Skin epidermis (tissue), 12 donors: Measurements from ENCODE around the gene NODAL.

Source experiments
- H3K27ac ChIP-seq, 21 experiments: fragments of 200-600 bp; sonication (generic) in 11 of 21; one replicate each; pipeline ENCODE4 v1.5.0; 2020; ENCODE audit warnings: mild to moderate bottlenecking in 3 of 21, inconsistent platforms in 2 of 21, moderate library complexity in 2 of 21
- H3K4me3 ChIP-seq, 7 experiments: fragments of 200-600 bp; sonication (generic) in 2 of 7; one replicate each; pipeline ENCODE4 v1.5.0; 2020; ENCODE audit warnings: inconsistent platforms in 2 of 7, mild to moderate bottlenecking in 2 of 7, moderate library complexity in 1 of 7

Gene NODAL

DNA sequence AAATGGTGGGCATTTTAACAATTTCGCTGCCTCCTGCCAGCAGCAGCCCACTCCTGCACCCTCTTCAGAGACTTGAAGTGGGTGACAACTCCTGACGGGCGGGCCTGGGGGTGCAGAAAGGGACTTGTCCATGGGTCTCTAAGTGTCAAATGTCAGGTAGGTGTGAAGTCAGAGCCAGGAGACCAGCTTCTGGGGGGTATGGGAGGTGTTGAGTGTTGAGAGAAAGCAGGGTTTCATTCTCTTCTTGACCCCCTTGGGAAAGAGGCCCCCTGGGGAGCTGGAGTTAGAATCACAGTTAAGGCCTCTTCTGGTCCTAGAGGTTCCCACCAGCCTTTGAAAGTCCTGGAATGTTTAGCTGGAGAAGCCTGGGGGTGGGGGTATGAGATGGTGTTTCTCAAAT is 25.5 kb upstream of the NODAL start:
- Histone ChIP-seq H3K27ac (no peak overlapping the region), H3K4me3 (no peak overlapping the region)

DNA sequence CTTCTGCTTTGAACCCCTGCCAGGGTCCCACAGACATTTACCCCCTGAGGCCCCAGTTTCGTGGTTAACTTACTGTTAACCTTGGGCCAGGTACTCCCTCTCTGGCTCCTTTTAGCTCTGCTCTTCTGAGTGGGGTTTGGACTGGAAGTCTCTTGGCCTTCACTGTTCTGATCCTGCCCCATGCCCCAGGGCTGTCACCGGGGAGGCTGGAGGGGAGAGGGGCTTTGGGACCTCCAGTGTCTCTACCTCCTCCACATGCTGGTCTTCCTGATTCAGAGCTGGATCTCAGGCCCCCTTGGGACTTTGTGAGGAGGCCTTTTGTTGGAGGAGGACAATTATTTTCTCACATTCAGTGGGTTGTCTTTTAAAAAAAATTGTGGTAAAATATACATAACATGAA is 24.4 kb upstream of the NODAL start:
- Histone ChIP-seq H3K4me3 (no peak overlapping the region), H3K27ac (no peak overlapping the region)

DNA sequence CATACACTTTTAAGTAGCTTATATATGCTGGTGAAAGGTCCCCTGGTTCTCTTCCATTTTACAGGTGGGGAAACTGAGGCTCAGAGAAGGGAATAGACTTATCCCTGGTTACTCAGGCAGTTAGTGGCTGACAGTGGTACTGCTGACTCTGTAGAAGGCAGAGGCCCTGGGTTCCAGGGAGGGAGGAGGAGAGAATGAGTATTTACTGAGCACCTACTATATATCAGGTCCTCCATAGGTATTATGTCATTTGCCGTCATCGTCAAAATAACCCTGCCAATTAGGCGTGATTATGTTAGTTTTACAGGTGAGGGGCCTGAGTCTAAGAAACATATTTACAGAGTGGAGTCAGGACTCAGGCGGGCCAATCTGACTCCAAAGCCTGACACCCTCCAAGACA is 23.8 kb upstream of the NODAL start:
- no peak overlapping the region for H3K27ac ChIP-seq
- no peak overlapping the region for H3K4me3 ChIP-seq

DNA sequence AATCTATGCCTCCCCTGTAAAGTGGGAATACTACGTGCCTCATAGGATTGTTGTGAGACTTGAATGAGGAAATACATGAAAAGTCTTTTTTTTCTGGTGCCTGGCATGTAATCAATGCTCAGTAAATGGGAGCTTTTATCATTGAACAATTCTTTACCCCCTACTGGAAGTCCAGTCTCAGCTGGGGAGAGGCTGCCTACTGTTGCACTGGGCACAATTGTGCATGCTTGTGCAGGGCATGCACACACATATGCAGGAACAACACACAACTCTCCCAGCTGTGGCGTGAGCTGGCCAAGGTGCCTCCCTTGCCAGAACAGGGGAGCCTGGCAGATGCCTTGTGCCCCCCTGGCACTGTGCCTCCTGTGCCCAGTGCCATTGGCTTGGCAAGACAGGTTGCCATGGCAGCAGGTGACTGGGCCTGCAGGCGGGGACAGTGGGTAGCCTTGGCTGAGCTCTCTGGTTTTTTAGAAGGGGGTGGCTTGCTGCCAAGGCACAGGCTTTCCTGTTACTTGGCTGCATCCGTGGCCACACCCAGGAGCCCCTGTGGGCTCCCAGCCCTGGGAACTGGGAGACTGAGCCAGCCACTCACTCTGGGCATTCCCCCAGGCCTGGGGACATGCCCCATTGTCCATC is 21.0 kb upstream of the NODAL start:
- Histone ChIP-seq H3K27ac (peak overlapping the region in 1 of 21 experiments; percentile 9), H3K4me3 (no peak overlapping the region)

GRCh38 chr10:70461397-70462348 is 20.2 kb upstream of the NODAL start:
- peak overlapping the region in 1 of 21 experiments; percentile 9 for H3K27ac ChIP-seq

GRCh38 chr10:70459774-70460490 is 18.5 kb upstream of the NODAL start:
- Histone ChIP-seq H3K4me3 (no peak overlapping the region), H3K27ac (no peak overlapping the region)

More at GRCh38 chr10:70461397-70462348, 20.2 kb upstream of the NODAL start:
- no peak overlapping the region for H3K4me3 ChIP-seq

DNA sequence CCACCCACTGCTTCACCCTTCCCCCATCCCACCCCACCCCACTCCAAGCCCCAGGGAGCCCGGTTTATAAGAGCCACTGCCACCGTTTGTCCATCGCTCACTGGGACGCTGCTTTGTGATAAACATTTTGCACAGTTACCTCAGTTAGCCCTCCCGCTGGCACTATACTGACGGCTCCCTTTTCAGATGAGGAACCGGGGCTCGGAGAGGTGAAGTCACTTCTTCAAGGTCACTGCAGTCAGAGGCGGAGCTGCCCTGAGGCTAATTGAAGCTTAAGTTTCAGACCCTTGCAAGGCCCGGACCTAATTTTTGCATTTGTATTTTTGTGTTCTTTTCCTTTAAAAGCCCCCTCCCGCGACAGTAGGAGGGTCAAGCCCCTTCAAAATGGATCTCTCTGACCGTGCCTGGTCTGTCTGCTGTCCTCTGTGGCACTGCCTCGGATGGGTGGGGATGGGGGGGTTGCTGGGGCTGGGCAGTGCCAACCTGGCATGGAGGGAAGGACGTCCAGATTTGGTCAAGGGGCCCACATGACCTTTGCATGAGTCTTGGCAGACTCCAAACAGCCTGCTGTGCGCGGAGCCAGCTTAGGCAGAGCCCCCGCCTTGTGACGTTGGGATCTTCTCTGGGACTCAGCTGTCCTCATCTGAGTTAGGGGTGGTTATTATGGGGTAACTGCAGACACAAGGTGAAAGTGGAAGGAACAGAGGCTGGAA is 17.7 kb upstream of the NODAL start:
- H3K27ac ChIP-seq, result peak overlapping the region in 2 of 21 experiments; percentile 23 to 39
- H3K4me3 ChIP-seq, result no peak overlapping the region

DNA sequence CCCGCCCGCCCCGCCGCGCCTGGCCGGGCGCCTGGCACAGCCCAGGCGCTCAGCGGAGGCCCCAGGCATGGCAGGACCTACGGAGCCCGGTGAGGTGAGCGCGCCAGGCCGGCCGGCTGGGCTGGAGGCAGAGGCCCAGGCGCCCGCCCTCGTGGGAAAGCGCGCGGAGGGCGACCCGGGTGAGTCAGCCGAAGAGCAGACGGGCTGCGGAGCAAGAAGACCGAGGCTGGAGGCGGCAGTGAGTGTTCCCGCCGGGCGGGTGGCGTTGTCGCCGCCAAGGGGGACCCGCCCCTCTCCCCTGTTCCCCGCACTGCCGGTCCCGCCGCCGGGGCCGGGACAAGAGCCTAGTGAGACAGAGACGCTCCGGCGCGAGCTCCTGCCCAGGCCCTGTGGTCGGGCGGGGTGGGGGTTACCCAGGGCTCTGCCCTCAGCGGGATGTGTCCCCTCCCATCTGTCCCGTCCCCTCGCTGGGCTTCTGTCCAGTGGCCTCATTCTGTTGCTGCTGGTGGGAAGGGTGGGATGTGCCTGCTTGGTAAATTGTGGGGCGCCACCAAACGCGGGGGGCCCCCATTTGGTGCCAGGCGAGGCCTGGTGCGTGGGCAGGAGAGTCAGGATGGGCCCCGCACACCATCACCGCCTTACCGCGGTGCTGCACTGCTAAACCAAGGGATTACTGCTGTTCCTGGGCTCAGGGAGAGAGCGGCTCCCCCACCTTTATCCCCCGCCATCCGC is 17.0 kb upstream of the NODAL start:
- Histone ChIP-seq H3K4me3 (peak overlapping the region in 4 of 7 experiments; percentile 1 to 32 (median 14)), H3K27ac (peak overlapping the region in 8 of 21 experiments; percentile 8 to 50 (median 30))

DNA sequence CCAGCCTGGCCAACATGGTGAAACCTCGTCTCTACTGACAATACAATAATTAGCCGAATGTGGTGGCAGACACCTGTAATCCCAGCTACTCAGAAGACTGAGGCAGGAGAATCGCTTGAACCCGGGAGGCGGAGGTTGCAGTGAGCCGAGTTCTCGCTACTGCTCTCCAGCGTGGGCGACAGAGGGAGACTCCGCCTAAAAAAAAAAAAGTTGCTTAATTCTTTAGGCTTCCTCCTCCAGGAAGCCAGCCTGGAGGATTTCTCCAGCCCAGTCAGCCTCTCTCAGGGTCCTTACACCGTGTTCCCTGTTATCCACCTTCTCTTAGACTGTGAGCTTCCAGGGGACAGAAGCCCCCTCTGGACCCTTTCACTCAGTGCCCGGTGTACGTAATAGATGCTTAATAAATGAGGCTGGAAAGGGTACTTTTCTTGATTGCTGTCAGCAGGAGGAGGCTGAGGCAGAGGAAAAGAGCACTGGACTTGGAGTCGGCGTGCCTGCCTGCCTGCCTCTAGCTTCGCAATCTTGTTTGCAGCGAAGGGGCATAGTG is 16.4 kb upstream of the NODAL start:
- peak overlapping the region in 3 of 7 experiments; percentile 1 to 32 (median 22) for H3K4me3 ChIP-seq
- peak overlapping the region in 4 of 21 experiments; percentile 8 to 50 (median 38) for H3K27ac ChIP-seq

DNA sequence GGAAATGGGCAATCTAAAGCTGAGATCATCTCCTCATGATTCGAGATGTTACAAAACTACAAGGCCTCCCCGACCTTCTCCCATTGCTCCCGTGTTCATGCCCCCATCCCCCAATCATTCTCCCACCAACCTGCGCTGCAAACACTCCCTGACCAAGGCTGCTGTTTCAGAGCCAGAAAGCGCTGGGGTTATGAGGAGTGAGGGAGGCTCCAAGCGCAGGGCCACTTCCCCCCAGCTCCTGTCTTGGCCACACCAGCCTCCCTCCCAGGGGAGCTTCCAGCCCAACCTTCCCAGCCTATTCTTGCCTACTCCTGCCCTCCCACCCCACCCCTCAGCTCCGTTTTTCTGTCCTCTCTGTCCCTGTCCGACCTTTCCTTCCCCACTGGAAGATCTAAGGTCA is 14.7 kb upstream of the NODAL start:
- H3K4me3 ChIP-seq, result no peak overlapping the region
- no peak overlapping the region for H3K27ac ChIP-seq

- H3K4me3 ChIP-seq, result no peak overlapping the region
- no peak overlapping the region for H3K27ac ChIP-seq
Observed at GRCh38 chr10:70455213-70455630, 13.7 kb upstream of the NODAL start.

GRCh38 chr10:70448236-70448635 is 6.8 kb upstream of the NODAL start:
- no peak overlapping the region for H3K27ac ChIP-seq
- H3K4me3 ChIP-seq, result no peak overlapping the region

DNA sequence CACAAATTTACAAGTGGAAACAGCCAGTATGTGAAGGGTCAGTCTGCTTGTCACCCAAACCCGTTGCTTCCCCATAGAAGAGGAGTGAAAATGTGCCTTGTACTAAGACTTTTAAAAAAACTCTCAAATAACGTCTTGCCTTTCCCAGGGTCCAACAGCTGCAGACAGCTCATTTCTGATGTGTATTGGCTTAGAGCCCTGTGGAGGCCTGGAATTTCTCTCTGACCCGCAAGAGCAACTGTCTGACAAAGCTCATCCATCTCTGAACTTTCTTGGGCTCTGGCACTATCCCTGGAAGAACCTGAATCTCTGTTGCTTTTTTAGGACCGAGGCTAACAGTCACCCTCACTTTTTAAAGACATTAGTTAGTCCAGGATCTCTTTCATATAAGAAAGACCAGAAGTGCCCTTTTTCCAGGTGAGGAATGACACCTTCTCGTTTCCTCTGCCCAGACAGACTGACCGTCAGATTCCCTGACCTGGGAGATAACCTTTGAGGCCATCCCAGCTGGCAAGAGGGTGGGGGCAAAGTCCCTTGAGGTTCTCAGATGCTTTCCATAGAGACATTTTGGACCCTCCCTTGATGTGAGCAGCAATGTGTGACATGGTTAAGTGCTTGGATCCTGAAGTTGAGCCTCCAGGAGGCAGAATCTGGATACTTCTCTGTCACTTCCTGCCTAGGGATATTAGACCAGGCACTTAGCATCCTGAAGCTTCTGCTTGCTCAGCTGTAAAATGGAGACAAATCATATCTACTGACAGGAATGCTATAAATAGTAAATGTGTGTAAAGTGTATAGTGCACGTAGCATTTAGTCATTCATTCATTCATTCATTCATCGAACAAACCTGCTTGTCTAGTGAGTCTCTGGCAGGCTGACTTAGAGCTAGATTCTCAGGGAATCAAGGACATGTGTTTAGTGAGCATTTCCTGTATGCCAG is 4.5 kb upstream of the NODAL start:
- Histone ChIP-seq H3K4me3 (no peak overlapping the region), H3K27ac (no peak overlapping the region)

GRCh38 chr10:70444744-70445143 is 3.3 kb upstream of the NODAL start:
- no peak overlapping the region for H3K27ac ChIP-seq
- H3K4me3 ChIP-seq, result no peak overlapping the region

- Histone ChIP-seq H3K27ac (no peak overlapping the region), H3K4me3 (no peak overlapping the region)
Observed at GRCh38 chr10:70442332-70442988, 979 bp upstream of the NODAL start.

- H3K4me3 ChIP-seq, result no peak overlapping the region
- H3K27ac ChIP-seq, result no peak overlapping the region
Observed at GRCh38 chr10:70441895-70442309, 421 bp upstream of the NODAL start.
